Activated CD4-positive, CD25-positive, alpha-beta regulatory T cell treated with anti-CD3 and anti-CD28 coated beads, Interleukin-2, amount 50 U/mL, for 24 hours (primary cell): ENCODE results near the gene SSH2.
A peak's percentile ranks its signal among the peaks of the same experiment; 100 is the strongest.

ENCODE experiments used
- ATAC-seq, 2 donors: fragments of 150-1000 bp; cut with Tn5 transposase; one replicate each; pipeline ENCODE4 v1.10.0; 2021; ENCODE audit warnings: mild to moderate bottlenecking in 1 of 2, moderate library complexity in 1 of 2

Gene SSH2

GRCh38 chr17:29583324-29584248 lies 346.4 kb downstream of the SSH2 start:
- no peak for ATAC-seq

DNA sequence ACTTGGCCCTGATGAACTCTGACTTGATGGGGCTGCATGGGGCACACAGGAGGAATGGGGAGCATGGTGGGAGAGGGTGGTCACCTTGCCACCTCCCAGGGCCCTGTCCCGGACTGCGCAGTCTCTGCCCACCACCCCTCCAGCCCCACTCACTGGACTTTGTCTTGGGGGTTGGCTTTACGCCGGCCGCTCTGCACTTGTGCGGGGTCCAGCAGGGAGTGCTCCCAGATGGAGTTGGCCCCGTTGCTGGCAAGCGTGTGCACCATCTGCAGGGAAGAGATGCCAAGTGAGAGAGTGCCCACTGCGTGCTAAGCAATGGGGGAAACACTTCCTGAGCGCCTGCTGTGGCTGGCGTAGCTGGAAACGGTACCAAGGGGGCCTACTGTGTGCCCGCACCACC lies 347.3 kb downstream of the SSH2 start:
- no peak for ATAC-seq

GRCh38 chr17:29582254-29582765 lies 347.7 kb downstream of the SSH2 start:
- no peak for ATAC-seq

GRCh38 chr17:29581583-29582253 lies 348.3 kb downstream of the SSH2 start:
- ATAC-seq: no peak

GRCh38 chr17:29579866-29580771 lies 349.9 kb downstream of the SSH2 start:
- peak; percentile 96 to 98 for ATAC-seq

DNA sequence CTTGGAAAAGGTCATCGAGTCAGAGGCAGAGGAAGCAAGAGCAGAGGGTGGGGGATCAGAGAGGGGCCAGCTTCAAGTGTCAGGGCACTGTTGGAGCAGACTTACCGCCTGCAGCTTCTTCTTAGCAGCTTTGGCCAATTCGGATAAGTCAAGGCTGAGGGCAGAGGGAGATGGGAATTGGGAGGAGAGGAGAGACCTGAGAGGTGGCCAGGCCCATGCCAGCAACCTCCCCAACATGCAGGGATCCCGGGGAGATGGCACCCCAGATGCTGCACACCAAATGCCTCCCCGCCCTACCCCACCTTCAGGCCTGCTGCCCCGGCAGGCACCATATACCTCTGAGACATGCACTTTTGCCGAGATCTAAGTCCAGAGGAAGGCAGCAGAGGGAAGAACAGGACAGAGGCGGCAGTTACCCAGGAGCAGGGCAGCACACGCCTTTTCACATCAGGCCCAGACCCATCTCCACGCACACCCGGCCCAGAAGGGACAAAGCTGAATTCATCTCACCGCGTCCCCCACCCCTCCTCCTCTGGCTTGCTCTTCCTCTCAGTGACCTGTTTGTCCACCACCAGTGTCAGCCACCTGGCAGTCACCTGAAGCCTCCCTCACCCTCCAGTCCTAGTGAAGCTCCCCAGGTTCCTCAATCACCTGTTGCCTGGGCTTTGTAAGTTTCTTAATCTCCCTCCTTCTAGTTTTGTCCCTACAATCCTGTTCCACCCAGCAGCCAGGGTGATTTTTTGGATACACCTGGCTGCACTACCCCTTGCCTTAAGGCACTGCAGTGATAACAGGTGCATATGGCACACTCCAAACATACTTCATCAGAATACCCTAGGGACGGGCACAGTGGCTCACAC lies 351.2 kb downstream of the SSH2 start:
- no peak for ATAC-seq

GRCh38 chr17:29577385-29578211 lies 352.4 kb downstream of the SSH2 start:
- no peak for ATAC-seq

GRCh38 chr17:29577001-29577370 lies 353.0 kb downstream of the SSH2 start:
- no peak for ATAC-seq

DNA sequence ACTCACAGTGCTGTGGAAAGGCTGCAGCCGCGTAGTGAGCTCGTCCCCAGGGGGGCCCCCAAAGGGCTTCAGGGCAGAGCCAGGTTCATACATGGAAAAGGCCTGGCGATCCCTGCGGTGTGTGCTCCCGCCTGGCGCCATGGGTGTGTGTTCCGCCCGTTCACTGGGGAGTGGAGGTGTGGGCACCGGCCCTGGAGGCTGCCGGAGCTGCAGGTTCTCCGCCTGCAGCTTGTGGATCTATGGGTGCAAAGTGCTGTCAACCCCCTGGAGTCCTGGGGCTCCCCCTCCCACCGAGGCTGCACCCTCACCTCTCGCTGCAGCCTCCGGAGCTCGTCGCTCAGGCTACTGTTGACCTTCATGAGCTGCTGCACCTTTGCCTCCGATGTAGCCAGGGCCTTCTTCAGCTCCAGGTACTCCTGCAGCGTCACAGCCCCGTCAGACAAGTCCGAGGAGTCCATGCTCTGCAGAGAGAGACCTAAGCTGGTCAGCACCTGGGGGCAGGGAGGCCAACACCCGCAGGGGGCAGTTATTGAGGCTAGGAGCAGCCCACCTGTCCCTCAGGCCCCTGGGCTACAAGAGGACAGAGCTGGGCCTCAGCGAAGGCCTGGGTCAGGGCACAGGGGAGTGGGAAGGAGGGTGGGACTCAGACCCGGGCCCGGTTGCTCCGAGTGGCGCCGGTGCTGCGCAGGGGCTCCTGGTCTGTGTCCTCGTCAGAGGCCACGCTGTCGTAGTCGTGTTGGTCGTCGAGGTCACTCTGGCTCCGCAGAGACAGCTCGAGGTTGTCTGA lies 353.6 kb downstream of the SSH2 start:
- no peak for ATAC-seq
